ENCODE measurements around the gene STX3.
"Not testable (repeated sequence)": the region's sequence is repeated elsewhere in the genome, so short reads cannot be mapped to it uniquely, and the experiment has no call there.

The STX3 gene

DNA sequence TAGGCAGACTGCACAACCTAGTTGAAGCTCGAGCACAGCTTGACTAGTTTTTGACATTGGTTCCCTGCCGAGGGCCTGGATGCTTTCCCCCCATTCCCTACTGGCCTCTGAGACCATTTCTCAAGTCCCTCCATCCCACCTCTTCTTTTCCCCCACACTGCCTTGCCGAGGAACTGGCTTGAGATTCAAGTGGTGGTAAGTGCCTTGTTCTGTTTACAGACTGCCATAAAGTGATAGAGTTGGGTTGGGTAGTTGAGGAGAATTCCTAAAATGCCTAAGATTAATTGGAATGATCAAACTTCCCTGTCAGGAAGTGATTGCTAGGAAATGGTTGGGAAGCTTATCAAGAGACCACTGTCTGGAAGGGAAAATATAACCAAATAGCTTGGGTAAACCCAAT, 39.2 kb downstream of the STX3 start:
- no peak for DNase-seq

- no peak for DNase-seq
Observed at GRCh38 chr11:59800390-59801025, 45.3 kb downstream of the STX3 start.

DNA sequence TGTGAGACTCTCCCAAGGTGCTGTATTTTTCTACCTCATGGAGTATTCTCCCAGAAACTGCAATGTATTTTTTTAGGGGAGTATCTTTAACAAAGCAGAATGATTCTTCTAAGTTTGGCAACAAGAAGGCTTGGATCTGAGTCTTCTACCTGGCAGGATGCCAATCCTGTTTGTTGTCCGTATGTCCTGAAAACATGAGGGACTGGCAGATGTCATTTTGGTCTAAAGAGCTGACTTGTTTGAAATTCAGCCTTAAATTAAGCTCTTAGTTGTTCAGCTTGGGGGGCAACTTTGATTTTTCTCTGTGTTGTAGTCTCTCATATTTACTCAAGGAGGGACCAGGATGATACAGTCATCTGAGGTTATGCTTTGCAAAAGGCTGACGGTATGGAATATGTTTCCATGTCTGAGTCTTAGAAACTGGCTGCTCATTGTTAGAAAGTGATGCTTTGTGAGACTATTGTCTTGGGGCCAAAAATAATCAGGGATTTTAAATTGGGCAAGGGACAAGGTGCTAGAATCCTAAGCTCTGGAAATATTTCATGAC, 46.1 kb downstream of the STX3 start:
- DNase-seq, result no peak

- DNase-seq, result no peak
Observed at GRCh38 chr11:59801981-59802638, 46.9 kb downstream of the STX3 start.

DNA sequence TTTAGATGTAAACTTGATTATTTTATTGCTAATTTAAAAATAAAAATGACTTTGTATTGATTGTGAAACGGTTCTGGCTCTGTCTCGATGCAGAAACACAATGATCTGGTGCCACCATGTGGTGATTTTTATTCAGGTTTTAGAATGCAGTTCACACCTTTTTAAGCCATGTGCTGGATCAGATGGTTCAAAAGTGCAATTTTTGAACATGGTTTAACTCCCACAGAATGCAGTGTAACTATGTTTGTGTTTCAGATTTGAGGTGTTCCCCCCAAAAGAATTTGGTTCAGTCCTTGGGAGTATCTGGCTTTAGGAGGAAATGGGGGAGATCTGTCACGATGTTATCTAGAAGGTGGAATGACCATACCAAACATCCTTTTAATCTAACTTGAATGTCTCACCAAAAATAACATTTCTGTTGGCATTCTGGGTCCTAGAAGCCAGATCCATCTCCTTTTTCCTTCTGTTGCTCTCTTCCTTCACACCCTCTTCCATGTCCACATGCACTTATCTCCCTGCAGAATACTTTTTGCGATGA, 47.5 kb downstream of the STX3 start:
- DNase-seq, result no peak

GRCh38 chr11:59804061-59804460, 48.9 kb downstream of the STX3 start:
- no peak for DNase-seq

- DNase-seq, result no peak
Observed at GRCh38 chr11:59807047-59807610, 52.0 kb downstream of the STX3 start.

GRCh38 chr11:59810189-59810910, 55.2 kb downstream of the STX3 start, which contains the start of gene MRPL16:
MRPL16 (minus strand) TSS chr11:59810778; CDS start chr11:59810658, 120 bp downstream.
- DNase-seq, result peak; percentile 93

DNA sequence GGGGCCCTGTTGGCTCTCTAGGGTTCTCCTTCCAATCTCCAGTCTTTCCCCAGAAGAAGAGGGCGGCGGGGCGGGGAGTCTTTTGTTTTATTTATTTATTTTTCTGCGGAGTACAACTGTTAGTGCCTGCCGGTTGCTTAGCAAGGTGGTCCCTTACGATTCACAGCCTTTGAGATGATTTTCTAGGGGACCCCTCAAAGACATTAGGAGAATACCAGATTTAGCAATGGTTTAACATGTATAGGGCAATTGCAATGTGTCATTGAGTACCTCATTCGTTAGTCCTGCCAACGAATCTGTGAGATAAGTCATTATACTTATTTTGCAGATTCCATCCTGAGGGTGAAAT, 55.7 kb downstream of the STX3 start:
- DNase-seq, result no peak

- DNase-seq, result no peak
Observed at GRCh38 chr11:59812220-59812619, 57.0 kb downstream of the STX3 start.

DNA sequence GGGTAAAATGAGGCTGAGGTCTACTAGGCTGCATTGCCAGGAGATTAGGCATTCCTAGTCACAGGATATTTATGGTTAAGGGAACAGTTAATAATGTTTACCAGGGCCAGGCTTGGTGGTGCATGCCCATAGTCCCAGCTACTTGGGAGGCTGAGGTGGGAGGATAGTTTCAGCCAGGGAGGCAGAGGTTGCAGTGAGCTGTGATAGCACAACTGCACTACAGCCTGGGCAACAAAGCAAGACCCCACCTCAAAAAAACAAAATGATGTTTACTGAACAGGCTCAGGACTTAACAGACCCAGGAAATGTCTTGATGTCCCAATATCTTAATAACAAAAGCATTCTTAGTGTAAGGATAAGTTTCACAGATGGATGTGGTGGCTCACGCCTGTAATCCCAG, 58.2 kb downstream of the STX3 start:
- no peak for DNase-seq

DNA sequence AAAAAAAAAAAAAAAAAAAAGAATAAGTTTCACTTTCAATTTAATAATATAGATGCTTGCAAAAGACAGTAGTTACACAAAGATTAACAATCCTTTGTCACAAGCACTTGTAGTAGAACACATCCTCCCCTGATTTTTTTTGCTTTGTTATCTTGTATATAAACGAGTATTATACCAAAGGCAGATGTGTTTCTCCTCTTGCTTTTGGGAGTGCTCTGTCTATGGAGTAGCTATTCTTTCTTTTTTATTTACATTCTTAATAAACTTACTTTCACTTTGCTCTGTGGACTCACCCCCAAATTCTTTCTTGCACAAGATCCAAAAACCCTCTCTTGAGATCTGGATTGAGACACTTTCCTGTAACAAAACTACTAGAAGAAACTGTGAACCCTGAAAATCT, 58.8 kb downstream of the STX3 start:
- DNase-seq, result no peak

- DNase-seq, result no peak
Observed at GRCh38 chr11:59815754-59816153, 60.6 kb downstream of the STX3 start.

DNA sequence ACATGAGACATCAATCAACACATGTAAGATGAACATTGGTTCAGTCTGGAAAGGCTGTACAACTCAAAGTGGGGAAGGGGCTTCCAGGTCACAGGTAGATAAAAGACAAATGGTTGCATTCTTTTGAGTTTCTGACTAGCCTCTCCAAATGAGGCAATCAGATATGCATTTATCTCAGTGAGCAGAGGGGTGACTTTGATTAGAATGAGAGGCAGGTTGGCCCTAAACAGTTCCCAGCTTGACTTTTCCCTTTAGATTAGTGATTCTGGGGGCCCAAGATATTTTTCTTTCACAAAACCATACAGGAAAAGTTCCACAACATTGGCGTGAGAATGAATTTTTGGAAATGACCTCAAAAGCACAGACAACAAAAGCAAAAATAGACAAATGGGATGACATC, 61.3 kb downstream of the STX3 start:
- DNase-seq, result not testable (repeated sequence)

GRCh38 chr11:59818572-59818971, 63.4 kb downstream of the STX3 start:
- no peak for DNase-seq

DNA sequence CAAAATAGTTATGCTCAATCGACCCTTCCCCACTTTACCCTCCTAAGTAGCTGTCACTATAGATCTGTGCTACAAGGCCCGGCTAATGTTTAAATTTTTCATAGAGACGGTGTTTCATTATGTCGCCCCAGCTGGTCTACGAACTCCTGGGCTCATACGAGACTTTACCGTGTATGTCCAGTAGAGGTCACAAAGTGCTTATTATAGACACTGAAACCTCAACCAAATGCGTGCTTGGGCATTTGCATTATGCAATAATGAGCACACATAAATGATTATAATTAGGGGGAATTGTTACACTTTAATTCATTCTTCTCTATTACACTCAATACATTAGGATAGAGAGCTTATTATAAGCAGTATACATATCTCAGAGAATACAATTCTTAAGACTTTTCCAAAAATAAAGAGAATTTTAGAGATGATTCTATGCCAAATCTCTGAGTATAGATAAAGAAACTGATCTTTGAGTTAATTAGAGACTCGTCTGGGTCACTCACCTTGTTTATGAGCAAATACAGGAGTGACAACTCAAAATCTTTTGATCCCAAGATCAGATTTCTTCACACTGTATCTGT, 67.9 kb downstream of the STX3 start:
- DNase-seq, result no peak

DNA sequence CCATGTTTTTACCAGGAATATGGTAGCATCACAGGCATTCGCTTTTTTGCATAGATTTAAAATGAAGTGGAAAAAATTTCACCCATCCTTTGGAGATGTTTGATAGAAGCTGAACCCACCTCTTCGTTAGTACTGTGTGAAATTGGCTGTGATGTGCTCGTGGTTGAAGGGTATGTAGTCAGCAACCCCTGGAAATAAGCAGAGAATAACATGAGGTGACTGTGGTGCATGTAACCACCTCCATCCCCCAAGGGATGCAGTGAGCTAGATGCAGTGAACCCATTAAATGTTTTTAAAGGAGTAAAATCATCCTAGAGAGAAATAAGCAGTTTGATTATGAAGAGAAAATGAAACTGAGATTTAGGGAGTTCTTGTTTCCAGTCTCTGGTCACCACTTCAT, 74.2 kb downstream of the STX3 start:
- no peak for DNase-seq

DNA sequence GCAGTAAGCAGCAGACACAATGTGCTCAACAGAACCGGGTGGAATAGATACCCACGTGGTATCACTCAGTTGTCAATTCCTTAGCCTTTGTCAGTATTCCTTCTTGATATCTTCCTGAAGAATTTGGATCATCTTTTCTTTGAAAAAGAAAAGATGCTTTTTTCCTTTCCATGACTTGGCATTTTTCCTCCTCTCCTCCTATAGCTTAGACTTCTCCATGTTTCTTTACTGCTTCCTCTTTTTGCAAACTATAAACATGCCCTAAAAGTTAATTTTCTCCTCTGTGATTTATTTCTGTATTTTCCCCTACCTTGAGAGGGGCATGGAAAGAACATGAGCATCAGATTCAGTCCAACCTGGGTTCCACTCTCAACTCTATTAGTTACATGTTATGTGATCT, 78.4 kb downstream of the STX3 start:
- DNase-seq, result no peak

- no peak for DNase-seq
Observed at GRCh38 chr11:59839615-59840014, 84.4 kb downstream of the STX3 start.

DNA sequence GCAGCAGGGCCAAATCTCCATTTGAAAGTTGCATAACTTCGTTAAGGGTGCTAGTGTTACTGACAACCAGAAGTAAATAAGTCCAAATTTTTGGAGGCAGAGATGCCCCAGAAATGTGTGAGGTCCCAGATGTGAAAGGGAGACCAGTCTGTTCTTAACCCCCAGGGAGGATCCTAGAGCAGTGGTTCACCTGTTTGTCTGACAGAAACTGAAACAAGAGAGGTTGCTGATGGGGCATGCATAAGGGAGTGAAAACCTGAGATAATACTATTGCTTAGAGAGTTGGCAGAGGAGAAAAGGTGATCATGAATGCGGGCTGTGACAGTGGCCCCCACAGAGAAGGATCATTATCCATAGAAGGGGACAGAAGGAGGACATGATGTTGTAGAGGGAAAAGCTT, 86.3 kb downstream of the STX3 start:
- no peak for DNase-seq

DNA sequence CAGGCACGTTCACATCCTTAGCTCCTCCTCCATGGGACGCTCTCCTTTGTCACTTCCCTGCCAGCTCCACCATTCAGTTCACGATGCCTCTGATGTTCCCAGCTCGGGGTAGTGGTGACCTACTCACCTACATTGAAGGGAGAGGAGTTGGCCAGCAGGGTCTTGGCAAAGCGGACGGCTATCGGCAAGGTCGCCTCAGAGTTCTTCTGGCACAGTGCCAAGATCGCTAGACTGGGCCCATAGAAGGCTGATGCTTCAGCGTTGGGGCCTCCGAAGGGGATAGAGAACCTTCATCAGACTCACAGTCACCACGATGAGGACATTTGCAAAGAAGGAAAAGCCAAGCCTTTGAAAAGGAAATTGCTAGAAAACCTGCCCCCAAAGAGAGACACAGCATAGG, 87.1 kb downstream of the STX3 start:
- DNase-seq, result no peak

DNA sequence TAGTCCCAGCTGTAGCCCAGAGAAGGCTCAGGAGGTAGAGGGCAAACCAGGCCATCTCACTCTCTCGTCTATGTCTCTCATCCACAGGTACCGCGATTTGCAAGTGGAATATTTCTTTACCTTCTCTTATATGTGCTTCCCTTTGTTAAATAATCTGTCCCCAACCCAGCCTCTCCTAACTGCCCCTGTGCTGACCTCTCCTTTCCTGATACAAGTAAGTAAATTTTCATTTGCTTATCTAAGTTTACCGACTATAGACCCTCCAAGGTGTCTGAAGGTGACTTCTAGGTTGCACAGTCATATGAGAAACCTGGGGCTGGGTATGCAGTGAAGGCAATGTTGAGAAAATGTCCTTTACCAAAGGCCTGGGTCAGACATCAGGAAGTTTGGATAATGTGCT, 90.2 kb downstream of the STX3 start, which contains the start of gene CBLIF:
CBLIF (minus strand) TSS at position 101 of the 400 bp plus-strand sequence; CDS start at position 55, 46 bp downstream.
- DNase-seq, result no peak

DNA sequence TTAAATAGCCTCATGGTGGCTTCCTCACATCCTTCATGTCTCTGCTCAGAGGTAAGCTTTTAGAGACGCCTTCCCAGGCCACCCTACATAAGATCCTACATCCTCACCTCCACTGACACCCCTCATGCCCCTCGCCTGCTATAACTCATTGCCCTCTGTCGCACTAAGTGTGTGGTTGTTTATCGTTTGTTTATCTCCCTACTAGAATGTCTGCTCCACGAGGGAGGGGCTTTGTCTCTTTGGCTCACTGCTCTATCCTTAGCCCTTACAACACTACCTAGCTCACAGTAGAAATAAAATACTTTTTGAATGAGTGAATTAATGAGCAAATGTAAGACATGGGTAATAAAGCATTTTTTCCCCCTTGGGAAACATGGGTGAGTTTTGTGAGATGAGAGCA, 91.4 kb downstream of the STX3 start:
- no peak for DNase-seq
